Posterior cingulate gyrus (tissue), 11 donors: ENCODE results near the gene TMBIM1.
A peak's percentile ranks its signal among the peaks of the same experiment; 100 is the strongest.
"Not testable (repeated sequence)": the region's sequence is repeated elsewhere in the genome, so short reads cannot be mapped to it uniquely, and the experiment has no call there.

Experiments used
- DNase-seq, 10 donors: peaks; one replicate each; pipeline versions ENCODE4 v3.0.0 to v3.0.0-alpha.2; 2020 to 2021; ENCODE audit warnings: mixed read lengths in 3 of 10
- intact Hi-C: fragments of 100-400 bp; cut with DNase I; formaldehyde crosslinking; loops from one replicate; pipeline ENCODE4 v1.15.1; 2023

The TMBIM1 gene

DNA sequence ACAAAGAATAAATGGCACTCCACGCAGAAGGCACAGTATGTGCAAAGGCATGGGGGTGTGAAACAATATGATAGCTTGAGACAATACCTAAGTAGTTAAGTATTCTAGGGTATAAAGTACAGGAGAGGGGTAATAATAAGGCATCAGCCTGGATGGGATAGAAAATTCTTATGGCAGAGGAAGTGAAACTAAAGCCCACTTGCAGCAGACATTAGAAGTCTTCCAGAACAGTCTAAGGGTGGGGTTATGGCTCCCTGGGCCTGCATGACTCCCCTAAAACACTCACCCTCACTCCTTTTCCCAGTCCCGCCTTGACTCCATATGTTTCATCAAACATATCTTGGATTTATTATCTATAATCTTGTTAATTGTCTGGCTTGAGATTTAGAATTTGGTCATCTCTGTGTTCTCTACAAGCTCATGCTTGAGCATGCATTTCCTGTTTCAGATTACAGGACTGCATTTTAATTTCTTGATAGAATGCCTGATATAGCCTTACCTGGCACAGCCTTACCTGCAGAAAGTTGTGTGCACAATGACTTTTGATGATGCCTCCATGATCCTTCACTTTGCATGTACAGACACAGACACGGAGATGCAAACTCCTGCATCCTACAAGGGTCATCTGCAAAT lies 28.5 kb upstream of the TMBIM1 start:
- intact Hi-C loops, result no loop called here

DNA sequence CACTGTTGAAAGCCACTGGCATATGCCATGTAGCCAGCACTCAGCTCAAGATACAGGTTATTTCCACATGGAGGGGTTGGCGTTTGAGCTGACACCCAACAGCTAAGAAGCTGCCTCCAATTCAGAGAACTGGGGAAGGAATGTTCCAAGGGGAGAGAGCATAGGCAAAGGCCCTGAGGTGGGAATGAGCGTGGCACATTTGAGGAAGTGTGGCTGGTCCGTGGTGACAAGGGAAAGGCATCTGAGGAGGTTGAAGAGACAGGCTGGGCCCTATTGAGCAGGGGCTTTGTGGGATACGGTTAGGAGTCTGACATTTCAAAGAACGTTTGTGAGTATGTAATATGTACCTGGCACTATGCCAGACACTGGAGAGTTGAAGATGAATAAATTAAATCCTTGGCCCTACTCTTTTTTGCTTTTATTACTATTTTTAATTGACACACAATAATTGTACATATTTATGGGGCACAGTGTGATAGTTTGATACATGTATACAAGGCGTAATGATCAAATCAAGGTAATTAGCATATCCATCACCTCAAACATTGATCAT lies 27.6 kb upstream of the TMBIM1 start:
- intact Hi-C loops, result no loop called here
- DNase-seq, result peak in 1 of 10 donors; percentile 70

More for the DNA sequence above, 28.5 kb upstream of the TMBIM1 start:
- DNase-seq, result no peak

DNA sequence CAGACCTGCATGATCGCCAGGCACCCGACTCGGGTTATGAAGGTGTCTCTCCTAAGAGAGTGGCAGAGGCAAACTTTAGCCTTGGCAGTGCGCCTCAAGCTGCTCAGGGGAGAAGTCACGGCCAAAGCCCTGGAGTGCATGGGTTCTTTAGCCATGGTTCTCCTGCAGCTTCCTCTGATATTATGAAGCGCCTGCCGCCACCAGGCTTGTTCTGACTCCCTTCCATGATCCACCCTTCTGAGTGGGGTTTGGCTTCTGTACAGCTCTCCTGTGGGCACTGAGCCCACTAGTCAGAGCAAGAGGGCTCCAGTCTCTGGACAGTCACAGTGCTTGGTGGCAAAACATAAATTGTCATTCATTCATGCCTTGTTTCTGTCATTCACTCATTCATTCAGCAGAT lies 25.9 kb upstream of the TMBIM1 start:
- intact Hi-C loops, result no loop called here
- peak in 1 of 10 donors; percentile 44 for DNase-seq

DNA sequence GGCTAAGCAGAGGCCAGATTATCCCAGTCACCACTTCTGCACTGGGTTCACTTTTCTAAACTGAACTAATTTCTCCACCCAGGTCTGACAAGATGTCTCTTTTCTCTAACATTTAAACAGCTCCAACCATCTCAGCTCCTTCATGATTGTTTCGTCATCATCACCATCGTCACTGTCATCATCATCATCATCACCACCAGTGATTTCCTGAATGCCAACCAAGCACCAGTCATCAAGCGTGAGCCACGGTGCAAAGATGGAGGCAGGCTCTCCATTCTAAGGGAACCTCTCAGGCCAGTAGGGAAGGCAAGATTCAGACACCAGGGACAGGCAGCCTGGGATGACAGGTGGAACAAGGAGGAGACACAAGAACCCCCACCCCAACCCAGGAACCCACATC lies 25.5 kb upstream of the TMBIM1 start:
- no peak for DNase-seq
- intact Hi-C loops, result no loop called here

DNA sequence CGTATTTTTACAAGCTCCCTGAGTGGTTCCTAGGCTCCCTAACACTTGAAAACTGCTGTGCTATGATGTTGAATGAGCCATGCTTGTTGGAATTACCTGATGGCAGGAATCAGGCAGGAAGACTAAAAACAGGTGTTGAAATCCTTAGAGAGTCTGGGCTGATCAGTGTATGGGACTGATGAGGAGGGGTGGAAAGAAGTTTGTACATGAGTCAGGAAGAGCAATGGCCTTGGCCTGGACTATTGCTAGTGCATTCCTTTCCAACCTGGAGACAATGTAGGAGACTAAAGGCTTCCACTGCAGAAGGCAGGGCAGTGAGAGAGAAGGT lies 25.0 kb upstream of the TMBIM1 start:
- no peak for DNase-seq
- intact Hi-C loops, result no loop called here

DNA sequence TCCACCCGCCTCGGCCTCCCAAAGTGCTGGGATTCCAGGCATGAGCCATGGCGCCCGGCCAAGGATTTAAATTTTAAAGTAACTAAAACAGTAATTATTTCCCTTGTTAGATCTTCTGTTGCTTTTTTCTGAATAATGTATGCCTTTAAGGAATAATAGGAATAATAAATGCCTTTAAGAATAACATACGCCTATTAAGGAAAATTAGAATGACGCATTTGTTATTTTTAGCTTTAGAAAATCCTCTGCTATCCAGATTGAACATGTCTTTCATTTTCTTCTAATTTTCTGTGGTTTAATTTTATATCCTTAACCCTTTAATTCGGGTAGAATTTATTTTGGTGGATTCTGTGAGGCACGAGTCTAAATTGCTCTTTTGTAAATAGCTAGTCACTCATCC lies 23.1 kb upstream of the TMBIM1 start:
- DNase-seq, result no peak
- intact Hi-C loops, result no loop called here

DNA sequence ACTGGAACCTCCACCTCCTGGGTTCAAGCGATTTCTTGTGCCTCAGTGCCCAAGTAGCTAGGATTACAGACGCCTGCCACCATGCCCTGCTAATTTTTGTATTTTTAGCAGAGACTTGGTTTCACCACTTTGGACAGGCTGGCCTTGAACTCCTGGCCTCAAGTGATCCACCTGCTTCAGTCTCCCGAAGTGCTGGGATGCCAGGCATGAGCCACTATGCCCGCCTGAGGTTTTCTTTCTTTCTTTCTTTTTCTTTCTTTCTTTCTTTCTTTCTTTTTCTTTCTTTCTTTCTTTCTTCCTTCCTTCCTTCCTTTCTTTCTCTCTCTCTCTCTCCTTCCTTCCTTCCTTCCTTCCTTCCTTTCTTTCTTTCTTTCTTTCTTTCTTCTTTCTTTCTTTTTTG lies 22.5 kb upstream of the TMBIM1 start:
- DNase-seq, result peak in 1 of 10 donors; percentile 19
- intact Hi-C loops, result not testable (repeated sequence)

DNA sequence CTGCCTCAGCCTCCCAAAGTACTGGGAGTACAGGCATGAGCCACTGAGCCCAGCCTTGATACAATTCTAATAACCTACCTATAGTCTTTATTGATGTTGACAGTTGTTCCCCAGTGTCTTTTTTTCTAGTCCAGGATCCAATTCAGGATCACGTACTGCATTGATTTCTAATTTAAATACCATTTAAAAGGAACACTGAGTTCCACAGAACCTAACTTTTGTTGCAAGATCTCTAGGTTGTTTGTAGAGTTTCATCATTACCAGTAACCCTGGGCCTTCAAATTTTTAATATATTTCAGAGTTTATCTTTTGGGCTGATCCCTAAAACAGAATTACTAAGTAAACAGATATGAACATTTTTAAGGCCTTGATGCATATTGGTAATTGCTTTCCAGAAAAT lies 21.1 kb upstream of the TMBIM1 start:
- intact Hi-C loops, result no loop called here
- no peak for DNase-seq

DNA sequence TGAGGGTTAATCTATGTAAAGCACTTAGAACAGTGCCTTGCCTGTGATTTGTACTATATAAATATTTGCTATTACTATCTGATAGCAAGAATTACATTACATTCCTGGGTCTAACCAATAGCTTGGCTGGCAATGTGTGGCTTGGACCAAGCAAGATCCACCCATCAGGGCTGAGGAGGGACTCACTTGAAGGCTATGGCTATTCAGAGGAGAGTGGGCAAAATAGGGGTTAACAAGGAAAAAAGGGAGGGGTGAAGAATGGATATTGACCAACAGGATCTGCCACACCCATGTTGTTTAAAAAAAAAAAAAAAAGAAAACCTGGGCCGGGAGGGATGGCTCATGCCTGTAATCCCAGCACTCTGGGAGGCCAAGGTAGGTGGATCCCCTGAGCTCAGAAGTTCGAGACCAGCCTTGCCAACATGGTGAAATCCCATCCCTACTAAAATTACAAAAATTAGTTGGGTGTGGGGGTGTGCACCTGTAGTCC lies 20.0 kb upstream of the TMBIM1 start:
- peak in 1 of 10 donors; percentile 12 for DNase-seq

DNA sequence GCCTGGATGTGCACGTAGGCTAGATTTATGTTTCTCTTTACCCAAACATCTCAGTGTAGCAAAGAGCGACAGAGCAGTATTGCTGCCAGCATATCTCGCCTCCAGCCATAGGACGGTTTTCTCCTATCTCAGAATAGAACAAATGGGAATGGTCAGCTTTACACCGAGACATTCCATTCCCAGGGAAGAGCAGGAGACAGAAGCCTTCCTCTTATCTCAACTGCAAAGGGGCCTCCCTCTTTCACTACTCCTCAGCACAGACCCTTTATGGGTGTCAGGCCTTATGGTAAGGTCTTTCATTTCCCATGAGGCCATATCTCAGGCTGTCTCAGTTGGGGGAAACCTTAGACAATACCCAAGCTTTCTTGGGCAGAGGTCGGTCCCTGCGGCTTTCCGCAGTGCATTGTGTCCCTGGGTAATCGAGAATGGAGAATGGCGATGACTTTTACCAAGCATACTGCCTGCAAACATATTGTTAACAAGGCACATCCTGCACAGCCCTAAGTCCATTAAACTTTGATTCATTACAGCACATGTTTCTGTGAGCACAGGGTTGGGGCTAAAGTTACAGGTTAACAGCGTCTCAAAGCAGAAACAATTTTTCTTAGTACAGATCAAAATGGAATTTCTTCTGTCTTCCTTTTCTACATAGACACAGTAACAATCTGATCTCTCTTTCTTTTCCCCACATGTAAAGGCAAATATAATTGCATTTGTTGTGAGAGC lies 19.4 kb upstream of the TMBIM1 start:
- intact Hi-C loops, result not testable (repeated sequence)
- DNase-seq, result peak in 1 of 10 donors; percentile 51

More for the DNA sequence above, 20.0 kb upstream of the TMBIM1 start:
- intact Hi-C loops, result no loop called here

DNA sequence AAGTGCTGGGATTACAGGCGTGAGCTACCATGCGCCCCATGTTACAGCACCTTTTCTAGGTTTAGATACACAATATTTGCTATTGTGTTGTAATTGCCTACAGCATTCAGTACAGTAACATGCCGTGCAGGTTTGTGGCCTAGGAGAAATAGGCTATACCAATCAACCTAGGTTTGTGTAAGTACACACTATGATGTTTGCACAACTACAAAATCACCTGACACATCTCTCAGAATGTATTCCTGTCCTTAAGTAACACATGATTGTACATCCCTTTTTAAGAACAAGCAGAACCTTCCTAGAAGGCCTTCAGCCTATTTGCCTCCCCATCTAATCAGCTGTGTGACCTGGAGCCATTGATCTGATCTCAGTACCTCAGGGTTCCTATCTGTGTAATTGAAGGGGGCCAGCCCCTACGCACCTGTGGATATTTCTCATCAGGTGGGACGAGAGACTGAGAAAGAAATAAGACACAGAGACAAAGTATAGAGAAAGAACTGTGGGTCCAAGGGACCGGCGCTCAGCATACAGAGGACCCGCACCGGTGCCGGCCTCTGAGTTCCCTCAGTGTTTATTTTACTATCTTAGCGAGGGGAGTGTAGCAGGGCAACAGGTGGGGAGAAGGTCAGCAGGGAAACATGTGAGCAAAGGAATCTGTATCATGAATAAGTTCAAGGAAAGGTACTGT lies 18.7 kb upstream of the TMBIM1 start:
- intact Hi-C loops, result no loop called here
- peak in 1 of 10 donors; percentile 20 for DNase-seq

DNA sequence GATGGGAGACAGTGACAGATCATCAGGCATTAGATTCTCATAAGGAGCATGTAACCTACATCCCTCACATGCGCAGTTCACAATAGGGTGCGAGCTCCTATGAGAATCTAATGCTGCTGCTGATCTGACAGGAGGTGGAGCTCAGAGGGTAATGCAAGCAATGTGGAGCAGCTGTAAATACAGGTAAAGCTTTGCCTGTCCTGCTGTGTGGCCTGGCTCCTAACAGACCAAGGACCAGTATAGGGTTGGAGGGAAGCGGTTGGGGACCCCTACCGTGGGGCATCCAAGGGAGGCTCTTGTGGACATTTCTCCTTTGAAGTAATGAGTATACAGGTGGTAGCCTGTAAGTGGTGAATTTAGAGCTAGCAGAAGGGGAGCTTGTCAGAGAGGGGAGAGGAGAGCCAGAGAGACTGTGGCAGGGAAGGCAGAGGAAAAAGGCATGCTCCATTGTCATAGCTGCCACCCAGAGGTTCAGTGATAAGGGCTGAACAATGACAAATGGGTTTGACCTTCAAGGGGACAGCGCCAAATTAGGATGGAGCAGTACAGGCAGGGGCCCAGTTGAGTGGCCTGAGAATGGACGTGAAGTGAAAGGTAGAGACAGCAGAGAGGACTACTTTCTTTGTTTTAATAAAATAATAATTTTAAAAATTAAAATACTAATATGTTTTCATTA lies 15.2 kb upstream of the TMBIM1 start:
- peak in 1 of 10 donors; percentile 58 for DNase-seq
- intact Hi-C loops, result no loop called here

DNA sequence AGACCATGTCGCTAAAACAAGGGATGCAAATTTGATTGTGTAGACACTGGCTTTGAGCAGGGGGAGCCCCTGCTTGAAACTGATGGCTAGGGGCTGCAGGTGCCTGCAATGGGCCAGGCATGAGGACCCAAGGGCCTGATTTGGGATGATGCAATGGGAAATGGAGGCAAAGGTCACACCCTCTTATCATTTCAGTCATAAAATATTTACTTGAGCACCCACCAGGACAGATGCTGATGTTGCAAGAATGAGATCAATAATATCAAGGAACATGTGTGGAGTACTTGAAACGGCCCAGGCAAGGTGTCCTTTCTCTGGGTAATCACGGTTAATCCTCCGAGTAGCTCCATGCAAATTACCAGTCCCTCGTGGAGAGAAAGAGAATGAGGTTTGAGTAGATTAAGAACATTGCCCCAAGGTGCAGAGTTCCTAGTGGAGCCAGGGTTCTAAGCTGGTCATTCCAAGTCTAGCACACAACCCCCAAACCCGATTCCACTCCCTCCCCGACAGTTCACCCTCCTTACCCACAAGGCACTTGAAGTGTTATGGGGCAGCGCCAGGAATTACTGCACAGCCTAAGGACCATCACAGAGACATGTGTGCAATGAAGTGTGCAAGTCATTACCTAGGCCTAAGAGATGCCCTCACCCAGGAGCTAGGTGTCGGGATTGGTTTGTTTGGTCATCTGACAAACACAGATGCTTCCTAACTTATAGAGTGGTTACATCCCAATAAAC lies 14.0 kb upstream of the TMBIM1 start:
- DNase-seq, result peak in 1 of 10 donors; percentile 27
- intact Hi-C loops, result no loop called here

DNA sequence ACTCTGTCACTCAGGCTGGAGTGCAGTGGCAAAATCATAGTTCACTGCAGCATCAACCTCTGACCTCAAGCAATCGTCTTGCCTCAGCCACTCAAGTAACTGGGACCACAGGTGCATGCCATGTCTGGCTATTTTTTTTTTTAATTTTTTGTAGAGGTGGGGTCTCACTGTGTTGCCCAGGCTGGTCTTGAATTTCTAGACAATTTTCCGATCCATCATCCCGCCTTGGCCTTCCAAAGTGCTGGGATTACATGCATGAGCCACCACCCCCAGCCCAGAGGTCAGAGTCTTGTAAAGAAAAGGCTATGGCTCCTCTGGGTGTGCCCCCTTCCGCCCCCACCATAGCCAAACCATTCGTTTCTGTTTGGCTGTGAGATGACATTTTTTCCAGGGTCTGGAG lies 13.1 kb upstream of the TMBIM1 start:
- DNase-seq, result peak in 1 of 10 donors; percentile 32
- intact Hi-C loops, result no loop called here

DNA sequence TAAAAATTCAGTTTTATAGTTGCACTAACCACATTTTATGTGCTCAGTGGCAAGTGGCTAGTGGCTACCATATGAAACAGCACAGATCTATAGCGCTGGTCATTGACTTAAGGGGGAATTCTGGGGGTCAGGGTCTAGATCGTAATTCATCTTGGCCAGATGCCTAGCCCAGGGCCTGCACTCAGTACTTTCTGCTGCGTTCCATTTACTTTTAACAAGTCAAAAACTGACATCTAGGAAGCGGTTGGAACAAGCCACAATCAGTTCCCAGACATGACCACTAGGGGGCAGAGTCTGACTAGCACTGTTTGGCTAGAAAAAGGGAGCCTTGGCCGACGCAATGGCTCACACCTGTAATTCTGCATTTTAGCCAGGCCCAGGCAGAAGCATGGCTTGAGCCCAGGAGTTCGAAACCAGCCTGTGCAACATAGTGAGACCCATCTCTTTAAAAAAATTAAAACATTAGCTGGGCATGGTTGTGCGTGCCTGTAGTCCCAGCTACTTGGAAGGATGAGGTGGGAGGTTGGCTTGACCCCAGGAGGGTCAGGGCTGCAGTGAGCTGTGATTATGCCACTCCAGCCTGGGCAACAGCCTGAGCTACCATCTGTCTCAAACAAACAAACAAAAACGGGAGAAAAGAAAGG lies 9.0 kb upstream of the TMBIM1 start:
- intact Hi-C loops, result loop anchor here (1.0 to 5.0 kb wide), 3 partner anchors 55 to 166 kb away; partner anchors contain the start of genes CATIP and CTDSP1

DNA sequence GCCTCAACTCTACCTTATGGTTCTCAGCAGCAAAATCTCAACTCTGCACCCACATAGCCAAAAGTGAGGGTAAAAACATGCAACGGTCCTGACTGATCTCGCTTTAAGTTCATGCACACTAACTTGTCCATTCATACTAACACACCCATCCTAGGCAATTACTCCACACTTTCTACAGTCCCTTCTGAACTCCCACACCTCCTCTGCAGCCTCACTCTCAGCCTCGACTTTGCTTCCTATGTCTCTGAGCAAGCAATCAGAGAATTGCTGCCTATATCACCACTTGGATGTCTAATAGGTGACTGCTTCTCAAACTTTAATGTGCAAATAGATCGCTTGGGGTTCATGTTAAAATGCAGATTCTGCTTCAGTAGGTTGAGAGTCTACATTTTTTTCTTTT lies 7.8 kb upstream of the TMBIM1 start:
- no peak for DNase-seq
- intact Hi-C loops, result loop anchor here (5.0 kb wide), 2 partner anchors 97 to 167 kb away; partner anchors contain the start of gene CTDSP1

More for the DNA sequence above, 9.0 kb upstream of the TMBIM1 start:
- peak; percentile 50 to 93 (median 81) for DNase-seq

DNA sequence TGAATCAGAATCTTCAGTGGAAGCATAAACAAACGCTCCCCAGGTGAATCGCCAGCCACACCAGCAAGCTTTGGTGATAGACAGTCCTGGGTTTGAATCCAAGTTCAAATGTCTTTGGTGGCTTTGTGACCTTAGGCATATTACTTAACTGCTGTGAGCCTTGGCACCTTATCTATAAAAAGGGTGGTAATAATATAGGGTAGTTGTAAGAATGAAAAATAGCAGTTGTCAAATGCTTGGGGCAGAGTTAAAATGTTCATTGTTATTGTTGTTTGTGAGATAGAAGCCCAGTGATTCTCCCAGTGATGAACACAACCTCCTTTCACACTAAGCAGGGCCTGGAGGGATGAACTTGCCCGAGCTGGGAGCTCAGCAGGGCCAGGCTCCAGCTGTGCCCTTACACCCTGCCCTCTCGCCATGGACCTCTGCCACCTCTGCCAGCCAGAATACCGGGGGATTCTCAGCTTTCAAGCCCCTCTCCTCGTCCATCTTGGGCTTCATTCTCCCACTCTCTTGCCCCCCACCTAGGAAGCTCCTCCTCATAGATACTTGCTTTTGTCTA lies 6.1 kb upstream of the TMBIM1 start:
- DNase-seq, result peak in 4 of 10 donors; percentile 21 to 93 (median 48)
- intact Hi-C loops, result no loop called here

DNA sequence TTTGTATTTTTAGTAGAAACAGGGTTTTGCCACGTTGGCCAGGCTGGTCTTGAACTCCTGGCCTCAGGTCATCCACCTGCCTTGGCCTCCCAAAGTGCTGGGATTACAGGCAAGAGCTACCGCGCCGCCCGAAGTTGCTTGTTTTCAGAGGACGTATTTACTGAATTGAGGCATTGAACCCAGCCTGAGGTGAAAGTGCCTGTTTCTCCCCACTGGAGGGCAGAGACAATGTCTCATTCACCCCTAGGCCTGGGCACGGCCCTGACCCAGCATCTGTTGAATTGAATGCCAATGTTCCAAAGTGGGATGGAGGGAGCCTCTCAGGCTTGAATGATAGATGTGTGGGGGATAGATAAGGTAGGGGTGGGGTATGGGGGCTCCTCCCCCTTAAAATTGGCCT lies 4.5 kb upstream of the TMBIM1 start:
- intact Hi-C loops, result no loop called here
- peak in 7 of 10 donors; percentile 26 to 94 (median 51) for DNase-seq

DNA sequence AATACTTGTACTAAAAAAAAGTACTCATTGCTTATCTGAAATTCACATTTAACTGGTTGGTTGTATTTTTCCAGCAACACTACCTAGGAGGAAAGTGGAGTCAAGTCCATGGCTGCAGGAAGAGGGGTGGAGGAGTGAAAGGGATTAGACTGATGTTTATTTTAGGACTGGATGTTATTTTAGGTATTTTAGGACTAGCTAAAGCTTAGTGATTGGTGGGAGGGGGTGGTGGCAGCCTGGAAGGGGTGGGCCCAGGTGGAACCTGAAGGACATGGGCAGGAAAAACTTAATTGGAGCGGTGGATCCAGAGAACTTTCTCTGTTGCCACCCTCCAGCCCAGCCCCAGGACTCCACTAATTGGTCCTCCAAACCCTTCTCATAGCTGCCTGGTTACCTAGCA lies 3.9 kb upstream of the TMBIM1 start:
- peak in 1 of 10 donors; percentile 52 for DNase-seq
- intact Hi-C loops, result no loop called here
